ENCODE results near the gene PNMA1.
"Not testable (repeated sequence)": the region's sequence is repeated elsewhere in the genome, so short reads cannot be mapped to it uniquely, and the experiment has no call there.

Gene PNMA1

DNA sequence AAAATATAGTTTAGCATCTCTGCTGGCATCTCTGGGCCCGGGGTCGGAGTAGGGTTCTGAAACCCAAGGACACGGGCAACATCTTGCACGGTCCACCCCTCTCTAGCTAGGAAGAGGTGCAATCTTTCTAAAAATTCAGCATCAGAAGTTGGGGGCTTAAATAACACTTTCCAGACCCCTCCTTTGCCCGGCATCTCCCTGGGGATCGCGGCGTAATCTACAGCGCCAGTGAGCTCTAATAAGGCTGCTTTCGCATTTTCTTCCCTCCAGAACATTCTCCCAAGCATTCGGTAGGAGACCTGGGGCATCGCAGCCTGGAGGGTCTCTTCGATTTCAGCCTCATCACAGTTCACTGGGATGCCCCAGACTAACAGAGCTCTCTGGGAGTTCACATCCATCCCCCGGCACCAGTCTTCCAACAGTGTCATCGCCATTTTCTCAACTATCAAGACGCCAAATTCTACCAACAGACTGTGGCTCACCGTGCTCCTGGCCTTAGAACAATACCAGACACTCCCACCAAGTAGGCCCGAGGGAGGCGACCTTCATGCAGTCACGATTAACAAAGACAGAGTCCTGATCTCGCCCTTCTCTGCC lies 880 bp downstream of the PNMA1 start:
- Histone ChIP-seq H3K4me1 (ENCODE audit: control insufficient read depth, insufficient read depth, low read length, unreplicated experiment) (peaks cover 7% of the 10 kb centered on the region), H3K27me3 (ENCODE audit: insufficient read depth, low read length) (no peaks in the 10 kb centered on the region), H3K27ac (ENCODE audit: low read depth, low read length) (peak overlapping the region; percentile 77), H3K36me3 (ENCODE audit: insufficient read depth, low read length) (no peaks in the 10 kb centered on the region; the same call in 1 of the 2 replicates), H3K79me2 (ENCODE audit: control insufficient read depth, insufficient read depth, low read length, unreplicated experiment) (peaks cover 38% of the 10 kb centered on the region), H3K4me3 (ENCODE audit: low read depth, low read length) (peak overlapping the region; percentile 93), H2AFZ (ENCODE audit: low read length, unreplicated experiment) (peak overlapping the region; percentile 79)

DNA sequence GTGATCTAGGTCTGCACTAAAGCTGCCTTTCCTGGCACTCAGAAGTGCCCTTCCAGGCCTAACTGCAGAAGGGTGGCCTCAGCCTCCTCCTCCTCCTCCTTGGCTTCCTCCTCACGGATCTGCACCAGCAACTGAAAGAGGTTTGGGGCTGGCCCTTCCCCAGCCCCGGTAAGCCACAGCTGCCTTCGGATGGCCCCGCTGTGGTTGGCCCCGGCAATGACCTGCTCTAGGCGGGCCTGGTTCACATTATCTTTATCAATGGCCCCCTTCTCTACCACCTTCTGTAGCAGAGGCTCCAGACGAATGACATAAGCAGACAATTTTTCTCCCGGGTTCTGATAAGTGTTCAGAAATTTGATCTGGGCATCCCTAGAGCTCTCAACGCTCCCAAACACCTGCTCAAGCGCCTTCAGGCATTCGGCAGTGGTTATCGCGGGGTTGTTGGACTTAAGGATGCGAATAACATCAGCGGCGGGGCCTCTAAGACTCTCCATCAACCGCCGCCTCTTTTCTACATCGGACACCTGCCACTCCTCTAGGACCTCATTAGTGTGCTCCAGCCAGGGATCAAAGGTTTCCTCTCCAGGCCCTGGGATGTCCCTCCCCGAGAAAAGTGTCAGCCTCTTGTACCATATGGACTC lies 1.5 kb downstream of the PNMA1 start:
- Histone ChIP-seq H2AFZ (ENCODE audit: low read length, unreplicated experiment) (no peak overlapping the region), H3K79me2 (ENCODE audit: control insufficient read depth, insufficient read depth, low read length, unreplicated experiment) (peaks cover 38% of the 10 kb centered on the region), H3K36me3 (ENCODE audit: insufficient read depth, low read length) (no peaks in the 10 kb centered on the region), H3K4me1 (ENCODE audit: control insufficient read depth, insufficient read depth, low read length, unreplicated experiment) (peaks cover 7% of the 10 kb centered on the region), H3K27me3 (ENCODE audit: insufficient read depth, low read length) (no peaks in the 10 kb centered on the region), H3K27ac (ENCODE audit: low read depth, low read length) (no peak overlapping the region), H3K4me3 (ENCODE audit: low read depth, low read length) (peak overlapping the region; percentile 93)

DNA sequence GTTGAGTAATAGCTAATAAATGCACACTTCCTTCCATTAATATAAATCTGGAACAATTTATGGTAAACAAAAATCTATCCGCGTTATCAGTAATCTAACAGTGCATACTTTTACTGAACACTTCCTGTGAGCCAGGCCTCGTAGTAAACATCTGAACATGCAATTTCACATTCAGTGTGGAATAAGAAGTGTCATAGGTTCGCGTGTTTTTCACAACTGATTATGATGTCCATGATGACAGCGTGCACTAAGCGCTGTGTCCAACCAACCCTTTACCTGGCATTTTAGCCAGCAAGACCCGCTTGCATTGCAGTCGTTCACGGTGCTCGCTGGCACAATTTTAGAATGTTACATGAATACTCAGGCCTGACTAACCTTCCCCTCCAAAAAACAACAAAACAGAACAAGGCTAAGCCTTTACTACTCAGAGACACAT lies 2.1 kb downstream of the PNMA1 start:
- Histone ChIP-seq H2AFZ (ENCODE audit: low read length, unreplicated experiment) (no peak overlapping the region), H3K4me3 (ENCODE audit: low read depth, low read length) (peak overlapping the region; percentile 93)

DNA sequence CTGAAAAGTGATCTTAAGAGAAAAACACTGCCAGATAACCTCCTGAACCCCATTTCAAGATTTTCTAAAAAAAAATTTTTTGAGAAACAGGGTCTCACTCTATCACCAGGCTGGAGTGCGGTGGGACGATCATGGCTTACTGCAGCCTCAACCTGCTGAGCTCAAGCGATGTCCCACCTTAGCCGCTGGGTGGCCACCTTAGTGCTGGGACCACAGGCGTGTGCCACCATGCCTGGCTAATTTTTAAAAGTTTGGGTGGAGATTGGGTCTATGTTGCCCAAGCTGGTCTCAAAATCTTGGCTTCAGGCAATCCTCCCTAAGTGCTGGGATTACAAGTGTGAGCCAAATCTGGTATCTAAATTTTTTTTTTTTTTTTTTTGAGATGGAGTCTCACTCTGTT lies 3.4 kb downstream of the PNMA1 start:
- Histone ChIP-seq H3K79me2 (ENCODE audit: control insufficient read depth, insufficient read depth, low read length, unreplicated experiment) (peaks cover 38% of the 10 kb centered on the region), H3K27me3 (ENCODE audit: insufficient read depth, low read length) (no peaks in the 10 kb centered on the region), H3K4me3 (ENCODE audit: low read depth, low read length) (no peak overlapping the region), H3K36me3 (ENCODE audit: insufficient read depth, low read length) (no peaks in the 10 kb centered on the region), H3K4me1 (ENCODE audit: control insufficient read depth, insufficient read depth, low read length, unreplicated experiment) (peaks cover 7% of the 10 kb centered on the region), H2AFZ (ENCODE audit: low read length, unreplicated experiment) (no peak overlapping the region), H3K27ac (ENCODE audit: low read depth, low read length) (no peak overlapping the region)

More for the DNA sequence above, 2.1 kb downstream of the PNMA1 start:
- no peaks in the 10 kb centered on the region for H3K27me3 ChIP-seq (ENCODE audit: insufficient read depth, low read length)
- H3K27ac ChIP-seq (ENCODE audit: low read depth, low read length): no peak overlapping the region
- no peaks in the 10 kb centered on the region for H3K36me3 ChIP-seq (ENCODE audit: insufficient read depth, low read length)
- peaks cover 38% of the 10 kb centered on the region for H3K79me2 ChIP-seq (ENCODE audit: control insufficient read depth, insufficient read depth, low read length, unreplicated experiment)
- peaks cover 7% of the 10 kb centered on the region for H3K4me1 ChIP-seq (ENCODE audit: control insufficient read depth, insufficient read depth, low read length, unreplicated experiment)

DNA sequence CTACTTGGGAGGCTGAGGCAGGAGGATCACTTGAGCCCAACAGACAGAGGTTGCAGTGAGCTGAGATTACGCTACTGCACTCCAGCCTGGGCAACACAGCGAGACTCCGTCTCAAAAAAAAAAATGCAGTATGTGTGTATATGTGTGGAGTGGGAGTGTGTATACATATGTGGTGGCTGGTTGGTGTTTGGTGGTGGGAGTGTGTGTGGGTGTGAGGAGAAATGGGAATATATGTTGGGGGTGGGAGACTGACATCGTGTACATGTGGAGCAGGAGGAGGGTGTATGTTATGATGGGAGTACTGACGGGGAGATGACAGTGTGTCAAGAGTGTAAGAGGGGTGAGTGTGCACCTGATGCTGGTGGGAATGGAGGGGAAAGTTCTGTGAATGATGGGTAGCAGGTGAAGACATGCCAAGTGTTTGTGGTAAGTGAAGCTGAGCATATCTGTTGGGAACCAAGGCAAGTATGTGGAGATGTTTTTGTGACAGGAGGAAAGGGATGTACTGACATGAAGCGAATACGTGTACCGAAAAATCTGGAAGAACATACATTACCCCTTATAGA lies 4.2 kb downstream of the PNMA1 start:
- no peak overlapping the region for H3K27ac ChIP-seq (ENCODE audit: low read depth, low read length)
- no peaks in the 10 kb centered on the region for H3K36me3 ChIP-seq (ENCODE audit: insufficient read depth, low read length)
- H3K4me3 ChIP-seq (ENCODE audit: low read depth, low read length): no peak overlapping the region
- no peak overlapping the region for H2AFZ ChIP-seq (ENCODE audit: low read length, unreplicated experiment)
- peaks cover 6% of the 10 kb centered on the region for H3K4me1 ChIP-seq (ENCODE audit: control insufficient read depth, insufficient read depth, low read length, unreplicated experiment)
- peaks cover 38% of the 10 kb centered on the region for H3K79me2 ChIP-seq (ENCODE audit: control insufficient read depth, insufficient read depth, low read length, unreplicated experiment)
- H3K27me3 ChIP-seq (ENCODE audit: insufficient read depth, low read length): no peaks in the 10 kb centered on the region

DNA sequence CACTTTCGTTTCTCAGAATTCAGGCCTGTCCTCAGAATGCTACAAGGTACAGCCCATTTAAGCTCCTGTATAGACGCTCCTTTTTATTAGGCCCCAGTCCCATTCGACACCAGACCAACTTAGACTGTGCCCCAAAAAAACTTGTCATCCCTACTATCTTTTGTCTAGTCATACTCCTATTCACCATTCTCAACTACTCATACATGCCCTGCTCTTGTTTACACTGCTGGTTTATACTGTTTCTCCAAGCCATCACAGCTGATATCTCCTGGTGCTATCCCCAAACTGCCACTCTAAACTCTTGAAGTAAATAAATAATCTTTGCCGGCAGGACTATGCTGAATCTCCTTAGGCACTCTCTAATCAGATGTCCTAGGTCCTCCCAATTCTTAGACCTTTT lies 6.1 kb downstream of the PNMA1 start:
- not testable (repeated sequence) for H3K4me3 ChIP-seq (ENCODE audit: low read depth, low read length); H3K27ac ChIP-seq (ENCODE audit: low read depth, low read length); H2AFZ ChIP-seq (ENCODE audit: low read length, unreplicated experiment); H3K4me1 ChIP-seq (ENCODE audit: control insufficient read depth, insufficient read depth, low read length, unreplicated experiment); H3K27me3 ChIP-seq (ENCODE audit: insufficient read depth, low read length); H3K36me3 ChIP-seq (ENCODE audit: insufficient read depth, low read length)
- H3K79me2 ChIP-seq (ENCODE audit: control insufficient read depth, insufficient read depth, low read length, unreplicated experiment): peaks cover 31% of the 10 kb centered on the region

DNA sequence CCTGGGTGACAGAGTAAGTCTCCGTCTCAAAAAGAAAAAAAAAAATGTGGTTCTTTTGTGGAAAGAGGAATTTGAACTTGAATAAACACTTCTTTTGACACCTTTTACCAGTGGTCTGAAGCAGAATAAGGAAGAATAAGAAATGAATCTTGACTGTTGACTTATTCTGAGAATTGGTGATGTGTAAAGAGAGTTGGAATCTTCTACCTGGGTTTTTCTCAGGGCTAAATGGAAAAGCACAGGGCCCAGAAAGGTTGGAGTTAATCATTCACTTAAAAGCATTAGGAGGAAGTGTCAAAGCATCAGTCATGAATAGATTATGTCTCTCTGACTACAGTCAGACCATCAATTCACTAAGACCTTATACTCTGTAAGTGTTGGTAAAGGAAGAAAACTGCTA lies 13.9 kb downstream of the PNMA1 start:
- no peaks in the 10 kb centered on the region for H3K27me3 ChIP-seq (ENCODE audit: insufficient read depth, low read length)
- H3K36me3 ChIP-seq (ENCODE audit: insufficient read depth, low read length): no peaks in the 10 kb centered on the region
- peaks cover 18% of the 10 kb centered on the region for H3K4me1 ChIP-seq (ENCODE audit: control insufficient read depth, insufficient read depth, low read length, unreplicated experiment)
- H2AFZ ChIP-seq (ENCODE audit: low read length, unreplicated experiment): no peak overlapping the region
- H3K27ac ChIP-seq (ENCODE audit: low read depth, low read length): no peak overlapping the region
- H3K79me2 ChIP-seq (ENCODE audit: control insufficient read depth, insufficient read depth, low read length, unreplicated experiment): no peaks in the 10 kb centered on the region
- H3K4me3 ChIP-seq (ENCODE audit: low read depth, low read length): no peak overlapping the region

DNA sequence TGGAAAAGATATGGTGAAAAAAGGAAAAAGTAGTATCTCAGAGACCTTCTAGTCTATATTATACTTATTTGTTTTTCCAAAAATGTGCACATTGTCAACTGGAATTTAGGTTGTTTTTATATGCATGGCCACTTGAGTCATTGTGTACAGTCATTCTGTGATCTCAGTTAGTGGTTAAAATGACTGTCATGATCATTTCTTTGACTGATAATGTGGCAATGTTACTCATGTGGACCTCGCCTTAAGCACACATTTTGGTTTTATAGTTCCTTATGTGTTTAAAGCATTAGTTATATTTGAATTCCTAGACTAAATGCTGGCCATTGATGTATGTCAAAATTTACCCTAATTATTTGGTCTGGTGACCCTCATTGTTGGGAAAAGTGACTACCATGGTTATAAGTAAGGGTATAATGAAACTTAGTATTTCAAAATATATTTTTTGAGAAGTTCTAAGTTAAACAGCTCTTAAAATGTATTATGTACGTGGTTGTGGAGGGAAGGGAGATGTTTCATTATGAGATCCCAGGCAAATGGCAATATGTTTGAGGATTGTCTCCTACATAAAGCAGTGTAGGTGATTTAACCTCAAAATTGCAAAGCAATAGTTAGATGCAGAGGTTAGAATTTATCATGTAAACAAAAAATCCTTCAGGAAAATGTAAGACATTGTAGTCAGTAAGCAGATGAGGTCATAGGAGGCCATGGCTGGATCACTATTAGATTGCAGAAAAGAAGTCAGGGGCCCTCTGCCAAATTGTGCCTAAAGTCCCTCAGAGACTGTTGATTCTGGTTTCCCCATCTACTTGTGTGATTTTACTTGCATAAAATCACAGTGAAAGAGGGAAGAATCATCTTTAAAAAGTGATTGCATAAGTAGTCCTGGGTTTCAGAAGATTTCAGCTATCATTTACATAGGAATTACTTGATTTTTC lies 17.5 kb downstream of the PNMA1 start:
- peaks cover 18% of the 10 kb centered on the region for H3K4me1 ChIP-seq (ENCODE audit: control insufficient read depth, insufficient read depth, low read length, unreplicated experiment)
- H3K36me3 ChIP-seq (ENCODE audit: insufficient read depth, low read length): no peaks in the 10 kb centered on the region; the same call in 1 of the 2 replicates
- H3K79me2 ChIP-seq (ENCODE audit: control insufficient read depth, insufficient read depth, low read length, unreplicated experiment): no peaks in the 10 kb centered on the region
- peak overlapping the region; percentile 91 for H3K27ac ChIP-seq (ENCODE audit: low read depth, low read length)
- no peaks in the 10 kb centered on the region for H3K27me3 ChIP-seq (ENCODE audit: insufficient read depth, low read length)
- H3K4me3 ChIP-seq (ENCODE audit: low read depth, low read length): peak overlapping the region; percentile 10; the same call in 1 of the 2 replicates
- H2AFZ ChIP-seq (ENCODE audit: low read length, unreplicated experiment): no peak overlapping the region

DNA sequence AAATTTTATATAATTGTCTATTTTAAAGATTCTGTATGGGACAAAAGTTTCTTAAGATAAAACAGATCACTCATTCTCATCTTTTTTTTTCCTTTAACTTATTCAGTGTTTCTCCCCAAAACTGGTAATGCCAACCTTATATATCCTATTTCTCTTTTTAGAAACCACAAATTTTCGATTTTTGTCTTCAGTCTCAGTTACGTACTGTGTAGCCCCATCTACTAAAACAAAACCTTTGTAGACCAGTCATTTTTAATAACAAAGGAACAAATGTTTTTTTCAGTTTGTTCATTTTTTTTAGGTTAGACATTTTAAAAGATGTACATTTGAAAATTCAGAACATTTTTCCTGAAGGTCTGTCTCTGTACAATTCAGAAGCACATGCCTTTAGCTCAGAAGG lies 18.2 kb downstream of the PNMA1 start:
- no peak overlapping the region for H2AFZ ChIP-seq (ENCODE audit: low read length, unreplicated experiment)
- no peaks in the 10 kb centered on the region for H3K79me2 ChIP-seq (ENCODE audit: control insufficient read depth, insufficient read depth, low read length, unreplicated experiment)
- peak overlapping the region; percentile 91 for H3K27ac ChIP-seq (ENCODE audit: low read depth, low read length)

DNA sequence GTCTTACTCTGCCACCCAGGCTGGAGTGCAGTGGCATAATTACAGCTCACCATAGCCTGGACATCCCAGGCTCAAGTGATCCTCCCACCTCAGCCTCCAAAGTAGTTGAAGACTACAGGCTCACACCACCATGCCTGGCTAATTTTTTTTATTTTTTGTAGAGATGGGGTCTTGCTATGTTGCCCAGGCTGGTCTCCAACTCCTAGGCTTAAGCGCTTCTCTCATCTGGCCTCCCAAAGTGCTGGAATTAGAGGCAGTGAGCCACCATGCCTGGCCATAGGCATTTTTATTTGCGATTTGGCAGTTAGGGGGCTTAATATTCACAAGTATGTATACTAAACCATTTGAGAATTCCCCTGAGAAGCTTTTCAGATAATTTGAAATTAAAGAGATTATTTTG lies 19.1 kb downstream of the PNMA1 start:
- Histone ChIP-seq H3K27me3 (ENCODE audit: insufficient read depth, low read length) (no peaks in the 10 kb centered on the region), H3K4me1 (ENCODE audit: control insufficient read depth, insufficient read depth, low read length, unreplicated experiment) (peaks cover 18% of the 10 kb centered on the region), H3K4me3 (ENCODE audit: low read depth, low read length) (no peak overlapping the region), H2AFZ (ENCODE audit: low read length, unreplicated experiment) (no peak overlapping the region), H3K79me2 (ENCODE audit: control insufficient read depth, insufficient read depth, low read length, unreplicated experiment) (no peaks in the 10 kb centered on the region), H3K27ac (ENCODE audit: low read depth, low read length) (no peak overlapping the region), H3K36me3 (ENCODE audit: insufficient read depth, low read length) (no peaks in the 10 kb centered on the region; the same call in 1 of the 2 replicates)

More for the DNA sequence above, 18.2 kb downstream of the PNMA1 start:
- Histone ChIP-seq H3K4me3 (ENCODE audit: low read depth, low read length) (peak overlapping the region; percentile 10; the same call in 1 of the 2 replicates), H3K27me3 (ENCODE audit: insufficient read depth, low read length) (no peaks in the 10 kb centered on the region), H3K4me1 (ENCODE audit: control insufficient read depth, insufficient read depth, low read length, unreplicated experiment) (peaks cover 18% of the 10 kb centered on the region), H3K36me3 (ENCODE audit: insufficient read depth, low read length) (no peaks in the 10 kb centered on the region; the same call in 1 of the 2 replicates)
